OCI-LY7 (cell line): ENCODE data around the gene C8G. TPM values are rescaled to one million over a fixed set of nuclear protein-coding genes. Genes with fewer than 3 reads are reported as not detected.

Experiments used
- BruUV-seq: library from RNA; stranded (reverse); fragments of 400-500 nt; replicated peaks from 2 replicates; lab custom pipeline; 2021; lab: Mats Ljungman, UMichigan
- CTCF ChIA-PET: fragments of 300-600 bp; sonication (Branson Sonifier 250); formaldehyde crosslinking; loops from one replicate; lab custom pipeline; 2022; ENCODE audit warnings: antibody characterized with exemption; ENCODE audit not compliant: unreplicated experiment; lab: Charles Lee
- POLR2A ChIA-PET: fragments of 300-600 bp; sonication (Branson Sonifier 250); formaldehyde crosslinking; loops from one replicate; lab custom pipeline; 2022; ENCODE audit warnings: antibody characterized with exemption; lab: Charles Lee
- DNase-seq: peaks from one replicate; pipeline ENCODE4 v3.0.0-alpha.2; 2015; ENCODE audit warnings: low spot score
- H2AFZ ChIP-seq: fragments of 200-600 bp; sonication (generic), shearing (Covaris generic); 2 replicates; pipeline ENCODE4 v1.6.1; 2014; ENCODE audit warnings: mild to moderate bottlenecking, antibody characterized with exemption, low read length, moderate library complexity
- H3K27ac ChIP-seq: fragments of 200-600 bp; sonication (generic); 2 replicates; pipeline ENCODE4 v1.5.1; 2014; ENCODE audit warnings: mixed run types, low read depth, mild to moderate bottlenecking, moderate library complexity, low read length, inconsistent platforms; ENCODE audit not compliant: poor library complexity, severe bottlenecking
- H3K36me3 ChIP-seq: fragments of 200-600 bp; sonication (generic); 2 replicates; pipeline ENCODE4 v1.6.1; 2014; ENCODE audit warnings: mild to moderate bottlenecking, antibody characterized with exemption, low read length, moderate library complexity, mixed read lengths; ENCODE audit not compliant: insufficient read depth
- H3K4me1 ChIP-seq: fragments of 200-600 bp; sonication (generic); 2 replicates; pipeline ENCODE4 v1.5.1; 2014; ENCODE audit warnings: mild to moderate bottlenecking, low read length; ENCODE audit not compliant: insufficient read depth, poor library complexity, severe bottlenecking
- H3K4me2 ChIP-seq: fragments of 200-600 bp; sonication (generic); 2 replicates; pipeline ENCODE4 v1.6.1; 2014; ENCODE audit warnings: mild to moderate bottlenecking, low read length
- H3K4me3 ChIP-seq: fragments of 200-600 bp; sonication (generic); 2 replicates; pipeline ENCODE4 v1.5.1; 2014; ENCODE audit warnings: mild to moderate bottlenecking, low read depth, low read length; ENCODE audit not compliant: poor library complexity, severe bottlenecking
- H3K79me2 ChIP-seq: fragments of 200-600 bp; sonication (generic); 2 replicates; pipeline ENCODE4 v1.6.1; 2016; ENCODE audit warnings: low read depth, mild to moderate bottlenecking, low read length, moderate library complexity, mixed read lengths; ENCODE audit not compliant: insufficient read depth
- H3K9me2 ChIP-seq: fragments of 200-600 bp; sonication (generic); 2 replicates; pipeline ENCODE4 v1.6.1; 2016; ENCODE audit warnings: mild to moderate bottlenecking, low read length, mixed read lengths; ENCODE audit not compliant: insufficient read depth
- H3K9me3 ChIP-seq: fragments of 200-600 bp; sonication (generic); 2 replicates; pipeline ENCODE4 v1.6.1; 2014; ENCODE audit warnings: mild to moderate bottlenecking, mixed run types, low read length, mixed read lengths
- H4K20me1 ChIP-seq: fragments of 200-600 bp; sonication (generic); 2 replicates; pipeline ENCODE4 v1.6.1; 2014; ENCODE audit warnings: mild to moderate bottlenecking, antibody characterized with exemption, low read length, moderate library complexity, mixed read lengths; ENCODE audit not compliant: insufficient read depth
- CTCF ChIP-seq: fragments of 200-600 bp; sonication (generic); conservative IDR thresholded peaks from 2 replicates; pipeline ENCODE4 v1.5.1; 2014; ENCODE audit warnings: mild to moderate bottlenecking, antibody characterized with exemption, low read length, moderate library complexity, mixed read lengths
- EZH2phosphoT487 ChIP-seq: fragments of 200-600 bp; sonication (generic); IDR thresholded peaks from 2 replicates; pipeline ENCODE4 v1.6.1; 2018; ENCODE audit warnings: low read depth, borderline replicate concordance, mild to moderate bottlenecking, mixed run types, antibody characterized with exemption, low read length, moderate library complexity, mixed read lengths
- intact Hi-C: fragments of 100-400 bp; cut with micrococcal nuclease; formaldehyde crosslinking; loops from one replicate; pipeline ENCODE4 v1.10.0; 2022; ENCODE audit not compliant: unreplicated experiment
- total RNA-seq, 2 experiments: library from RNA; depleted of rRNA in 1 of 2; stranded (reverse); fragments of >200 nt in 1 of 2; shearing (Covaris generic) in 1 of 2; gene quantifications; 2 replicates each; pipeline ENCODE4 v1.2.3, GENCODE V29; 2014 to 2022

C8G gene
- total RNA-seq, 2 experiments from 2014 or later: 0.95 to 2.2 TPM

- Histone ChIP-seq H3K4me3 (no peak overlapping the region), H3K27ac (no peak overlapping the region), H2AFZ (no peak overlapping the region), H3K9me3 (no peaks in the 10 kb centered on the region), H3K4me2 (no peak overlapping the region), H4K20me1 (no peaks in the 10 kb centered on the region), H3K4me1 (no peaks in the 10 kb centered on the region), H3K79me2 (no peaks in the 10 kb centered on the region), H3K36me3 (peaks cover 79% of the 10 kb centered on the region), H3K9me2 (no peaks in the 10 kb centered on the region)
- CTCF ChIA-PET: no interaction called here
- DNase-seq: no peak
- no peak for TF ChIP-seq CTCF
- no peak for TF ChIP-seq EZH2phosphoT487
- no TSS peak for BruUV-seq
- intact Hi-C loops: no loop called here
- POLR2A ChIA-PET: no interaction called here
Measured at GRCh38 chr9:136916330-136917184, 28.5 kb upstream of the C8G start.

- H3K4me2 ChIP-seq: no peak overlapping the region
- POLR2A ChIA-PET: no interaction called here
- H3K36me3 ChIP-seq: peaks cover 86% of the 10 kb centered on the region
- H3K27ac ChIP-seq: no peak overlapping the region
- CTCF ChIA-PET: no interaction called here
- no peaks in the 10 kb centered on the region for H3K4me1 ChIP-seq
- no peak overlapping the region for H2AFZ ChIP-seq
- no peaks in the 10 kb centered on the region for H4K20me1 ChIP-seq
- intact Hi-C loops: no loop called here
- H3K9me3 ChIP-seq: no peaks in the 10 kb centered on the region
- no TSS peak for BruUV-seq
- no peak for DNase-seq
- no peak overlapping the region for H3K4me3 ChIP-seq
- H3K9me2 ChIP-seq: no peaks in the 10 kb centered on the region
- TF ChIP-seq CTCF: no peak
- TF ChIP-seq EZH2phosphoT487: no peak
- H3K79me2 ChIP-seq: no peaks in the 10 kb centered on the region
Measured at GRCh38 chr9:136917902-136918301, 27.1 kb upstream of the C8G start.

- Histone ChIP-seq H3K27ac (no peak overlapping the region), H3K36me3 (peaks cover 86% of the 10 kb centered on the region), H3K4me2 (no peak overlapping the region), H3K79me2 (no peaks in the 10 kb centered on the region), H3K4me3 (no peak overlapping the region), H2AFZ (no peak overlapping the region), H3K4me1 (peaks cover 5% of the 10 kb centered on the region), H3K9me3 (no peaks in the 10 kb centered on the region), H3K9me2 (no peaks in the 10 kb centered on the region), H4K20me1 (no peaks in the 10 kb centered on the region)
- BruUV-seq: no TSS peak
- CTCF ChIA-PET: no interaction called here
- POLR2A ChIA-PET: no interaction called here
- intact Hi-C loops: no loop called here
- TF ChIP-seq EZH2phosphoT487: no peak
- TF ChIP-seq CTCF: no peak
- no peak for DNase-seq
Measured at GRCh38 chr9:136920069-136920468, 25.0 kb upstream of the C8G start.
